CD4-positive, alpha-beta T cell treated with Interferon gamma for 1 hour (primary cell): ENCODE data around the gene PRKCG.

Experiments
- DNase-seq: peaks from one replicate; pipeline ENCODE4 v3.0.0-alpha.2; 2020

Gene PRKCG

DNA sequence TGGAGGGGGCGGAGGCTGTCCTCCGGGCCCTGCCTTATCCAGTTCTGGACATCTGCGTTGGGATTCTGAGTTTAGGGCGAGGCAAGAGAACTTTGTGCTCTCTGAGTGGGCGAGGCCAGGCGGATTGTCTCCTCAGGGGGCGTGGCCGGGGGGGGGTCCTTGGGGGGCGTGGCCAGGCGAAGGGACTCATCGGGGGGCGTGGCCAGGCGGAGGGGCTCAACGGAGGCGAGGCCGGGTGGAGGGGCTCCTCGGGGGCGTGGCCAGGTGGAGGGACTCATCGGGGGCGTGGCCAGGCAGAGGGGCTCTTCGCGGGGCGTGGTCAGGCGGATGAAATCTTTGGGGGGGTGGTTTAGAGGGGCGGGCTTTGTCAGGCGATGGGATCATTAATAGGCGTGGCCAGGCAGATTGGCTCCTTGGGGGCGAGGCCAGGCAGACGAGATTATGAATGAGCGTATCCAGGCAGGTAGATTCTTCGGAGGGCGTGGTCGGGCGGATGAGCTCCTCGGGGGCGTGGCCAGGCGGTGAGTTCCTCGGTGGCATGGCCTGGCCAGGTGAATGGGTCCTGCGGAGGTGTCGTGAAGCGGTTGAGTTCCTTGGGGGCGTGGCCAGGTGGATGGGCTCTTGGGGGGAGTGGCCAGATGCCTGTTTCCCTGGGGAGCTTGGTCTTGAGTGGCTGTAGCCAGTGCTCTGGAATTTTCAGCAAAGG is 16.8 kb downstream of the PRKCG start:
- no peak for DNase-seq

DNA sequence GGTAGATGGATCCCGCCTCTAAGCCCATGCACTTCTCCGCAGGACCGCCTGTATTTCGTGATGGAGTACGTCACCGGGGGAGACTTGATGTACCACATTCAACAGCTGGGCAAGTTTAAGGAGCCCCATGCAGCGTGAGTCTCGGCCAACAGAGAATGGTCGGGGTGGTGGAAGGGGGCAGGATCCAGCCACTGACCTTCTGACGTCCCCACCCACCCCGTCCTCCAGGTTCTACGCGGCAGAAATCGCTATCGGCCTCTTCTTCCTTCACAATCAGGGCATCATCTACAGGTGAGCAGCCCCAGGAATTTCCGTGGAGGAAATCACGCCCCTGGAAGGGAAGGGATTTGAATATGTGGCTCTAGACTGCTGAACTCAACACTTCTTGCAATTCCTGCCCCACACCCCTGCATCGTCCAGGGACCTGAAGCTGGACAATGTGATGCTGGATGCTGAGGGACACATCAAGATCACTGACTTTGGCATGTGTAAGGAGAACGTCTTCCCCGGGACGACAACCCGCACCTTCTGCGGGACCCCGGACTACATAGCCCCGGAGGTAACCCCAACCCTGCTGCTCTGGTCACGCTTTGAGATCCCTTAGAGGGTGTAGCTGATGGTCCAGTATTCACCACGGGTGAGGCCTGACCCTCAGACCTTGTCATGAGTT is 18.3 kb downstream of the PRKCG start:
- DNase-seq = no peak

DNA sequence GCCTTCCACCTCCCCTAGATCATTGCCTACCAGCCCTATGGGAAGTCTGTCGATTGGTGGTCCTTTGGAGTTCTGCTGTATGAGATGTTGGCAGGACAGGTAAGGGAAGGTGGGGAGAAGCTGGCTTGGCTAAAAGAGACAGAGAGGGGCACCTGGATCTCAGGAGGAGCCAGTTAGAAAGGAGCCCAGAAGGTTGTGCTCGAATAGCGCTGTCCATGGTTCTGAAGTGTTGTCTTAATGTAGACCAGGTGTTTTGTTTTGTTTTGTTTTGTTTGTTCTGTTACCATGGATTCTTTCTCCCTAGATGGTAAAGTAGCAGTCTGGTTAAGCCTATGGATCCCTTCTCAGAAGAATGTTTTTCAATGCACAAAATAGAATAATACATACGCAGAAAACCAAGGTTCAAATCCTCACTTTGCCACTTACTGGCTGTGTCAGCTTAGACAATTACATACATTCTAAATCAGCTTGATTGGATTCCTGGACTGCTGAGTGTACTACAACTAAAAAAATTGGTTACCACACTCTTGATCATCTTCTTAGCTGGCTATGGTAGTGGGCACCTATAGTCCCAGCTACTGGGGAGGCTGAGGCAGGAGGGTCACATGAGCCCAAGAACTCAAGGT is 21.2 kb downstream of the PRKCG start:
- DNase-seq = no peak

DNA sequence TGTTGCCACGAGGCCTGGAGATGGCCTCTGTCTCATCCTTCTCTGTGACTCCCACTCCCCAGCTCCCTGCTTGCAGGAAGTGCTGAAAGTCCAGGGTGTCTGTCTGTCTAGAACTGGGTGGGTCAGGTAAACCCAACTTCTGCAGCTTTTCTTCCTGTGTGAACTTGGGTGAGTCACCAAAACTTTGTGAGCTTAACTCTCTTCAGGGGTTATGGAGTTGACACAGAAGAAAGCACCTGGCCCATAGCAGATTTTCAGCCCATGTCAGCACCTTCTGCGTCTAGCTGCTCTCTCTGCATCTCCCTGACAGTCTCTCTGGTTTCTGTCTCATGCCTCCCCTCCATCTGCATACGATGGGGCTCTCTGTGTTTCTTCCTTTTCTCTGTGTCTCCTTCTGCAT is 22.9 kb downstream of the PRKCG start:
- DNase-seq = no peak

DNA sequence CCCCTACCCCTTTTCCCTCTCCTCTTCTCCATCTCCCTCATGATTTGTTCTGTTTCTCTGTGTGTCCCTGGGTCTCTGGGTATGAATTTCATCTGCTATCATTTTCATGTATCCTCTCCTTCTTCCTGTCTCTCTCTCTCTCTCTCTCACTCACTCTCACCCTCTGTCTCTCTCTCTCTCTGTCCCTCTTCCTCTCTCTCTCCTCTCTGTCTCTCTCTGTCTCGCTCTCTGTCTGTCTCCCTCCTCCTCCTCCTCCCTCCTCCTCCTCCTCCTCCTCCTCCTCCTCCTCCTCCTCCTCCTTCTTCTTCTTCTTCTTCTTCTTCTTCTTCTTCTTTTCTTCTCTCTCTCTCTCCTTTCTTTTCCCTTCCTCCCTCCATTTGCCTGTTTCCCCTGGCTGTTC is 23.8 kb downstream of the PRKCG start:
- DNase-seq = no peak

DNA sequence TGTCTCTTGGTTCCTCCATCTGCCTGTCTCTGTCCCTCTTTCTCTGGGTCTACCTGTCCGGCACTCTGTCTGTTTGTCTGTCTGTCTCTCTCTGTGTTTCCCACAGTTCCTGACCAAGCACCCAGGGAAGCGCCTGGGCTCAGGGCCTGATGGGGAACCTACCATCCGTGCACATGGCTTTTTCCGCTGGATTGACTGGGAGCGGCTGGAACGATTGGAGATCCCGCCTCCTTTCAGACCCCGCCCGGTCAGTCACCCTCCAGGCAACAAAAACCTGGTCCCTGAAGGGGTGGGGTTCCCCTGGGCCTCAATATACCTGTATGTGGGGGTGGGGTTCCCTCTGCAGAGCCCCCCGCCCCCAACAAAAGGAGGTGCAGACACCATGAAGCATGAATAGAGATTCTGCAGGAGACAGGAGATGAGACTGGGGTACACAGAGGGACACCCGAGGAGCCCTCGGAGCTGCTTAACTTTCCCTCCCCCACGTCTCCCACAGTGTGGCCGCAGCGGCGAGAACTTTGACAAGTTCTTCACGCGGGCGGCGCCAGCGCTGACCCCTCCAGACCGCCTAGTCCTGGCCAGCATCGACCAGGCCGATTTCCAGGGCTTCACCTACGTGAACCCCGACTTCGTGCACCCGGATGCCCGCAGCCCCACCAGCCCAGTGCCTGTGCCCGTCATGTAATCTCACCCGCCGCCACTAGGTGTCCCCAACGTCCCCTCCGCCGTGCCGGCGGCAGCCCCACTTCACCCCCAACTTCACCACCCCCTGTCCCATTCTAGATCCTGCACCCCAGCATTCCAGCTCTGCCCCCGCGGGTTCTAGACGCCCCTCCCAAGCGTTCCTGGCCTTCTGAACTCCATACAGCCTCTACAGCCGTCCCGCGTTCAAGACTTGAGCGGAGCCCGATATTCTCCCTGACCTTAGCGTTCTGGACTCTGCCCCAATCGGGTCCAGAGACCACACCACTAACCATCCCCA is 24.5 kb downstream of the PRKCG start:
- DNase-seq = peak; percentile 45

DNA sequence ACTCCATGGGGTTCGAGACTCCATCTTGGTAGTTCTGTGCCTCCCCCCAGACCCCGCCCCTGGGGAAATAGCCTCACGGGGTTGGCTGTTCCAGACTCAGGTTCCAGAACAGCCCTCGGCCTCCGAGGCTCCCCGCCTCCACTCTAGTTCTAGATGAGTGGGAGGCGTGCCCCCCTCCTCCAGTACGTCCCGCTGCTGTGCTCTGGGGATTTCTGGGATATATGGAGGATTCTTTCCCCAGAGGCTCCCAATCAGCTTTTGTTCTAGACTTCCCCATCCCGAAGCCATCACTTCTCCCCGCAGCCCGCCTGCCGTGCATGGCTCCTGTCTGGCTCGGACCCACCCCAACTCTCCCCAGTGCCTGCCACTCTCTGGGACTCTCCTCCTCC is 25.2 kb downstream of the PRKCG start:
- DNase-seq = no peak

DNA sequence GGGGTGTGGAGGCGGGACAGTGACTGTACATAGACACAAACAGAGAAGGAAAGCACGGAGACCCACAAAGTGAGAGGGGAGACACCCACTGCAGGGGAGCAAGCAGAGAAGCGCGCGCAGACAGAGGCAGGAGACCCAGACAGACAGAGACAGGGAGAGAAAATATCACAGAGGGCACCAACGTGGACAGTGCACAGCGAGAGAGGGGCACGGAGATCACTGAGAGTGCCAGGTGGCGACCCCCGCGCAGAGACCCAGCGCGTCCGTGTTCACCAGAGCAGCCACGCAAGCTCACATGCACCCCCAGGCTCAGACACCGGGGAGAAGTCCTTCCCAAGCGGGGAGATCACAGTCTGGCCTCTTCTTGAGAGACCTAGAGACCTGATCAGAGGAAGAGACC is 25.7 kb downstream of the PRKCG start:
- no peak for DNase-seq

DNA sequence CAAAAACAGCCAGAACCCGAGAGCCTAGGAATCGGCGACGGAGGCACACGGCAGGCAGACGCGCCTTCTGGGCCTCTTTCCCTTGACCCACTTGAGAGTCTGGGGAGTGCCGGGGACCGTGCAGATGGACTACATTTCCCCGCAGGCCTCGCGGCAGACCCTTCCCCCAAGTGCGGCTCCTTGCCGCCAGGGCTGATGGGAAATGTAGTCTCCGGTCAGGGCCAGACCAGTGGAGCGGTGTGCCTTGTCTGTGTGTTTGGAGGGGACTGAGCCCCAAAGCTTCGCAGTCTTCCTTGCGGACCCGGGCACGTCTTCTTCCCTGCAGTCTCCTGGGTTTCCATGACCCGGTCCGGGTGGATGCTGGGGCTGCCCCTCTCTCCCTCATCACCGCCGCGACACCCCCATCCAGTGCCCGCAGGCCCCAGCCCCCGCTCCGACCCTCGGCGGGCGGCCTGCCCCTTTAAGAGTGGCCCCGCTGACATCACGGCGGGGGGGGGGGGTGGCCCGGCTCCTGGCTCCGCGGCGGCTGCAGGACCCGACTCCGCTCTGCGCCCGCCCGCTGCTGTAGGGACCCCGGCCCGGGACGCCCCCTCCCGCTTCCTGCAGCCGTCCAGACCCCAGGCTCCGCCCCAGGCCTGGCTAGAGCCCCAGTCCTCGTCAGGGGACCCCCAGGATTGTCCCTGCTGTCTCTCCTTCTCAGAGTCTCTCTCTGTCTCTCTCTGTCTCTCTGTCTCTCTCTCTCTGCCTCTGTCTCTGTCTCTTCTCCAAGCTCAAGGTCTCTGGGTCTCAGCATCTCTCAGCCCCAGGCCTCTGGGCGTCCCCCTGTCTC is 26.3 kb downstream of the PRKCG start:
- peak; percentile 38 for DNase-seq

DNA sequence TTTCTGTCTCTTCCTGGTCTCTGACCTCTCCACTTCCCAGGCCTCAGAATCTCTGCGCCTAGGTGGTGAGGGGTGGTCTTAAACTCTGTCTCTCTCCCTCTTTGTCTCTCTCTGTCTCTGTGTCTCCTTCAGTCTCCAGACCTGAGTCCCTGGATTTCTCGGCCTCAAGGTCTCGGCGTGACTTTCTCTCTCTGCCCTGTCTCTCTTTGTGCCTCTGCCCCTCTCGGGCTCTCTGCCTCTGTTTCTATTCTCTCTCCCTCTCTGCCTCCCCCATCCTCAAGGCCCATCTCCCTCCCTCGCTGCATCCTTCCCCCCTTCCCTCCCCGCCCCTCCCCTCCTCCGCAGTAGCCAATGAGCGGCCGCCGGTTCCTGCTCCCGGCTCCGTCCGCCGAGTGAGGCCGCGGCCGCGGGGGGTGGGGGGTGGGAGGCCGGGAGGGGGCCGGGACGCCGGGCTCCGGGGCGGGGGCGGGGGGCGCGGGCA is 27.0 kb downstream of the PRKCG start, which contains the start of gene CACNG7:
Gene CACNG7, plus strand, starts transcription at position 344 of the 481 bp plus-strand sequence. CDS start 3,554 bp downstream, outside the sequence.
- no peak for DNase-seq

DNA sequence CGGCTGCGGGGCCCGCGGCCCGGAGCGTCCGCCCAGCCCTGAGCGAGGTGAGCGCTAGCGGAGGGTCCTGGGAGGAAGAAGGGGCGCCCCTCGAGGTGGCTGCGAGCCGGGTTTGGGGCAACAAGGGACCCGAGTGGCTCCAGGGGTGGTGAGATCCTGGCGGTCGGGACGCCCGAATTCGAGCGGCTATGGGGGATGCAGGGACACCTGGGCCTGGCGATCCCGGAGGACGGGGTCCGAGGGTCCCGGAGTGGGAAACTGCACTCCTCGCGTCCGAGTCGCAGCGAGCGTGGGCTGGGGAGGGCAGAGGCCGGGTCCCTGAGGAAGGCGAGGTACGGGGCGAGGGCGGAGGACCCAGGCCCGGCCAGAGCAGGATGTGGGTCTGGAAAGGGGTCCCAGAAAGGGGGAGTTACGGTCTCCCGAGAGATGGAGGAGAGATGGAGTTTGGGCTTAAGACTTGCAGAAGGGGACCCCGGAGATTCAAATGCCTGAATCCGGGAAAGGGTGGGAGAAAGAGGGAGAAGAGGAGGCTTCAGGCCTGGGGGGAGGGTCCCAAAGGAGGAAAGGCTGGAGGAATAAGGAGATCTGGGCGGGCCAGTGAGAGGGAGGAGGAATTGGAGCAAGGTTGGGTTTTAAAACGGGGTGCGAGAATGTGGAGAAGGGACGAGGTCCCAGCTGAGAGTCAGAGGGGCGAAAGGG is 27.6 kb downstream of the PRKCG start:
- DNase-seq = no peak

DNA sequence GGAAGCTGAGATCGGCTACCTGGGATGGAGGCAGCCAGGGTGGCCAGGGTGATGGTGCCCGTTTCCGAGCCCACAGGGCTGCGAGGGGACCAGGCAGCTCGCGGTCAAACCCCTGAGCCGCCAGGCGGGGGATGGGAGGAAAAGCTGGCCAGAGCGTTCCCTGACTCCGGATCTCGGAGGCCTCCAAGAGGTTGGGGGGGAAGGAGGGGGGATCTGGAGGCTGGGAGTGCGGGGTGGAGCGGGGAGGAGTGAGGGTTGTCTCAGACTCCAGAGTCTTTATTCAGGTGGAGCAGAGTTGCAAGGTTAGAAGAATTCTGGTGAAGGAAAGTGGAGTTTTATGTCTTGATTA is 28.1 kb downstream of the PRKCG start:
- no peak for DNase-seq

DNA sequence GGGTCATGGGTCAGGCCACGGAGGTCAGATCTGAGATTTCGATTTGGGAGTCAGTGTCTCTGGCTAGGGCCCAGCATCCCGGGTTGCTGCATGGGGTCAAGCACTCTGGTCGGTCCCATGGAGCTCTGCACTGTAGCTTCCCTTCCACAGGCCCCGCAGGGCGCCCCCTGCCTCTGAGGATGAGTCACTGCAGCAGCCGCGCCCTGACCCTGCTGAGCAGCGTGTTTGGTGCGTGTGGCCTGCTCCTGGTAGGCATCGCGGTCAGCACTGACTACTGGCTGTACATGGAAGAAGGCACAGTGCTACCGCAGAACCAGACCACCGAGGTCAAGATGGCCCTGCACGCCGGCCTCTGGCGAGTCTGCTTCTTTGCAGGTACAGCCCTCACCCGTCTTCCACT is 30.7 kb downstream of the PRKCG start:
- no peak for DNase-seq

DNA sequence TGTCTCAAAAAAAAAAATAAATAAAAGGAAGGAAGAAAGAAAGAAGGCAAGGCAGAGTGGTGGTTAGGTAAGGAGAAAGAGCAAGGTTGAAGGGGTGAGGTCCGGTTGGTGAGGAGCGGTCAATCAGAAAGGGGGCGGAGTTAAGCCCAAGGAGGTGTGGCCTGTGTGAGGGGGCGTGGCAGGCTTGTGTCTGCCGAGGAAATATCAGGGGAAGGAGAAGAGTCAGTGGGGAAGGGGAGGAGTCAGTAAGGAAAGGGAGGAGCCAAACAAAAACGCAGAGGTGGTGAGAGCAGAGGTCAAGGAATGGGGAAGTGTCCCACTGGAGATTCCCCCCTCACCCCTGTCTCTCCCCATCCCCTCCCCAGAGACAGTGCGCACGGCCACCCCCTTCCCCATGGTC is 33.0 kb downstream of the PRKCG start:
- DNase-seq = no peak

DNA sequence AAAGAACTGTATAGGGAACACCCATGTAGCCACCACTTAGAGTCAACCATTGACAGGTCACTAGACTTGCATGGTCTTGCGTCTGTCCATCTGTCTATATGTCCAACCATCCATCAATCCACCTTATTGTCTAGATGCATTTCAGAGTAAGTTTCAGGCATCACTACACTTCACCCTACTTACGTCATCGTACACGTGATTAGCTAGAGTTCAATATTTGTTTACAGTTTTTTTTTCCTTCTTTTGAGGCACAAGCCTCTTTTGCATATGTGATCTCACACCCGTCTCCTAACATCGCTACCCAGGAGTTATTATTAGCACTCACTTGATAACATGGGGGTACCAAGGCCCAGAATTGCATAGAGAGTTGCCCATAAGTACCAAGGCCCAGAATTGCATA is 34.0 kb downstream of the PRKCG start:
- DNase-seq = no peak

DNA sequence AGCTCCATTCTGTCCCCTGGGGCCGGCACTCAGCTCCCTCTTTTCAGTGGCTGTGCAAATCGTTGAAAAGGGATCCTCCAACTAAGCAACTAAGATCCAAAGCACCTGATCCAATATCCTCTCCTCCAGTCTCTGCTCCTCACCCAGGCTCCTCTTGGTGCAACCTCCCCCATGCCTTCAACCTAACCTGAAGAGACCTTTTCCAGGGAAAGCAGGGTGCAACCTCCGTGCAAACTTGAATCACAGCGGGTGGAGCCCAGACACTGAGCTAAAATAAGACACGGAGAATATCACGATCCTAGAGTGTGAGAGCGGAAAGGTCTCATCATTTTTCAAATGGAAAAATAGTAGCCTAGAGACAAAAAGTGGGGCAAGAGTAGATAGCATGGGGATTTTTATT is 35.4 kb downstream of the PRKCG start:
- no peak for DNase-seq

DNA sequence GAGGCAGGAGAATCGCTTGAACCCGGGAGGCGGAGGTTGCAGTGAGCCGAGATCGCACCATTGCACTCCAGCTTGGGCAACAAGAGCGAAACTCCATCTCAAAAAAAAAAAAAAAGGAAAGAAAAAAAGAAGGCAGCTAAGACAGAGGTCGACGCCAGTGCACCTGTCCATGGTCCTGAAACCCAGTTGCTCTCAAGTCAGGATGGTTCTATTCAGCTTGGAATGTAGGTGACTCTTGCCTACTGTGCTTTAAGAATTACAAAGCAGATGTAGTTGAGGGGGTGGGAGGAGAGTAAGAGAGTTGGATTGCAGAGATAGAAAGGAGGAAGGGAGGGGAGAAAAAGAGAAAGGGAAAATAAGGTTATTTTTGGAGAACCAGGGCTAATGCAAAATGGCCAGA is 45.7 kb downstream of the PRKCG start:
- no peak for DNase-seq

DNA sequence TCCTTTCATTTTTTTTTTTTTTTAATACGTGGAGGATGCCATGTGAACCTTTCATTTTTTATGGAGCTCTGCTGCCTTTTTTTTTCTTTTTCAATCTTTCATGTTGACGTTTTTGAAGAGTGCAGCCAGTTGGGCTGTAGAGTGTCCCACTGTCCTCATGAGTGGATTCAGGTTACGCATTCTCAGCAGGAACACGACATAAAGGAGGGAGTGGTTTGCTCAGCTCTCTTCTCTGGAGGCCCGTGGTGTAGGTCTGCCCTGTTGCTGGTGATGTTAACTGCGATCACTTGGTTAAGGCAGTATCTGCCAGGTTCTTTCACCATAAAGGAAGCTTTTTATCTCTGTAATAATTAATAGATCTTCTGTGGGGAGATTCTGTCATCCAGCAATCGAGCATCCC is 54.0 kb downstream of the PRKCG start:
- DNase-seq = no peak

DNA sequence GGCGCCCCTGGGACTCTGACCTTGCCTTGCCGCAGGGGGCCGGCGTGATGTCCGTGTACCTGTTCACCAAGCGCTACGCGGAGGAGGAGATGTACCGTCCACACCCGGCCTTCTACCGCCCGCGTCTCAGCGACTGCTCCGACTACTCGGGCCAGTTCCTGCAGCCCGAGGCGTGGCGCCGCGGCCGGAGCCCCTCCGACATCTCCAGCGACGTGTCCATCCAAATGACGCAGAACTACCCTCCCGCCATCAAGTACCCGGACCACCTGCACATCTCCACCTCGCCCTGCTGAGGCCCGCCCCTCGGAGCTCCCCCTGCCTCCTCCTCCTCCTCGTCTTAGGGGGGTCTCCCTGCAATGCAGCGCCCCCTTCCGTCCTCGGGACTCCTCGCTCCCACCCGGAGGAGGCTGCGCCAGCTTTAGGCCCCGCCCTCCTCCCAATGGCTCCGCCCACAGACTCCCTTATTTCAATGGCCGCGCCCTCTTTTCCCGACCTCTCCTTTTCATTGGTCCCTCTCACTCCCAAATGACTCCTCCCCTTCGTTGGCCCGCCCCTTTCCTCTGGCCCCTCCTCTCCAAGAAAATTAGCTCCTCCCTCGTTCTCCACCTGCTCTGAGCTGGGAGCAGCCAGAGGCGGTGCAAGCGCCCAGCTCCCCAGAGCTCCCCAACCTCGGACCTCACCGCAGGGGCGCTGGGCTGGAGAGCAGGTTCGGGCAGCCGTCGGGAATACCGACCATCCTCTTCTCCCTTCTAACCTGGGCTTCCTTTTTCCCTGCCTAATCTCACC is 60.2 kb downstream of the PRKCG start:
- no peak for DNase-seq

DNA sequence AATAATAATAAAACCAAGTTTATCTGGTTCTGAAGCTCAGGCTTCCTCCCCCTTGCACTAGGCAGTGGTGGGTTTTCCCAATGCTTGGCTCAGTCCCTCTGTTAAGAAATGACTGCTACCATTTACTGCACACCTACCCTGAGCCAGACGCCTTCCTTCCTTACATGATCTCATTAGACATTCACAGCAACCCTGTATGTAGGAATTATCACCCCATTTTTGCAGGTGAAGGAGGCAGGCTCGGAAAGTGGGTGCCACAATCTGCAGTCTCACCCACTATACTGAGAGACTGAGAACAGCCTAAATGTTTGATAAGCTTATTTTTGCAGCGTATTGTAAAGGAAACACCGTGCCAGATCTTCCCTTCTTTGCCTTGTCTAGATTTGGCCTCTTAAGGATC is 62.4 kb downstream of the PRKCG start:
- DNase-seq = no peak

DNA sequence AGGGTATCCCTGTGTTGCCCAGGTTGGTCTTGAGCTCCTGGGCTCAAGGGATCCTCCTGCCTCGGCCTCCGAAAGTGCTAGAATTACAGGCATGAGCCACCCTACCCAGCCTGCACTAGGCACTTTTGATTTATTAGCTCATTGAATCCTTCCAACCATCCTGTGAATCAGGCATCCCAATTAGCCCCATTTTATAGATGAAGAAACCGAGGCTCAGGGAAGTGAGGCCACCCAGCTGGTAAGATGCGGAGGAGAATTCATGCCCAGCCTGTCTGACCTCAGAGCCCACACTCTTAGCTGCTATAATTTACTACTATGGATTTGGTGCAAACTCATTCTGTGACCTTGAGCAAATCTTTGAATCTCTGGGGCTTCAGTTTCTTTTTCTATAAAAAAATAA is 62.9 kb downstream of the PRKCG start:
- DNase-seq = no peak
